Osteoblast (primary cell): ENCODE data around the gene SDHA. TPM values are rescaled to one million over a fixed set of nuclear protein-coding genes. Genes with fewer than 3 reads are reported as not detected.

ENCODE experiments used
- DNase-seq: peaks from one replicate; pipeline ENCODE4 v3.0.0; 2011; ENCODE audit warnings: low spot score, mixed read lengths; ENCODE audit not compliant: insufficient read length; ENCODE audit errors: missing footprints
- H2AFZ ChIP-seq: 2 replicates; pipeline ENCODE4 v1.6.0; 2011; ENCODE audit warnings: mild to moderate bottlenecking, low read length
- H3K27ac ChIP-seq: 2 replicates; pipeline ENCODE4 v1.5.1; 2011; ENCODE audit warnings: mild to moderate bottlenecking, low read depth, low read length, moderate library complexity
- H3K27me3 ChIP-seq: 2 replicates; pipeline ENCODE4 v1.6.0; 2012; ENCODE audit warnings: mild to moderate bottlenecking, control low read depth, inconsistent platforms, low read length, moderate library complexity; ENCODE audit not compliant: insufficient read depth
- H3K36me3 ChIP-seq: 2 replicates; pipeline ENCODE4 v1.5.1; 2011; ENCODE audit warnings: mild to moderate bottlenecking, low read length, control low read depth, moderate library complexity; ENCODE audit not compliant: insufficient read depth
- H3K4me1 ChIP-seq: 2 replicates; pipeline ENCODE4 v1.5.1; 2011; ENCODE audit warnings: mild to moderate bottlenecking, low read length, control low read depth, moderate library complexity; ENCODE audit not compliant: insufficient read depth
- H3K4me2 ChIP-seq: 2 replicates; pipeline ENCODE4 v1.6.0; 2011; ENCODE audit warnings: mild to moderate bottlenecking, low read length; ENCODE audit not compliant: insufficient read depth
- H3K4me3 ChIP-seq: fragments of 200-600 bp; sonication (generic); 3 replicates; pipeline ENCODE4 v1.5.1; 2012; ENCODE audit warnings: mild to moderate bottlenecking, low read length, inconsistent platforms; ENCODE audit not compliant: insufficient read depth
- H3K79me2 ChIP-seq: 2 replicates; pipeline ENCODE4 v1.6.0; 2012; ENCODE audit warnings: mild to moderate bottlenecking, low read length, control low read depth, inconsistent platforms; ENCODE audit not compliant: insufficient read depth
- H3K9me3 ChIP-seq: 2 replicates; pipeline ENCODE4 v1.5.1; 2011; ENCODE audit warnings: low read depth, low read length, control low read depth
- H4K20me1 ChIP-seq: 2 replicates; pipeline ENCODE4 v1.6.0; 2012; ENCODE audit warnings: mild to moderate bottlenecking, low read length, control low read depth; ENCODE audit not compliant: insufficient read depth
- total RNA-seq: library from RNA; depleted of rRNA; stranded (reverse); fragments of >200 nt; gene quantifications from 2 replicates; pipeline ENCODE4 v1.2.3, GENCODE V29; 2012
- TF ChIP-seq, protein P1 (sequence below): IDR thresholded peaks from 2 replicates; pipeline ENCODE4 v1.5.1; 2011; ENCODE audit warnings: mild to moderate bottlenecking, low read depth, low read length, moderate library complexity; ENCODE audit errors: extremely low read depth

Gene SDHA
- total RNA-seq, 1 donor, result 83.6 TPM

DNA sequence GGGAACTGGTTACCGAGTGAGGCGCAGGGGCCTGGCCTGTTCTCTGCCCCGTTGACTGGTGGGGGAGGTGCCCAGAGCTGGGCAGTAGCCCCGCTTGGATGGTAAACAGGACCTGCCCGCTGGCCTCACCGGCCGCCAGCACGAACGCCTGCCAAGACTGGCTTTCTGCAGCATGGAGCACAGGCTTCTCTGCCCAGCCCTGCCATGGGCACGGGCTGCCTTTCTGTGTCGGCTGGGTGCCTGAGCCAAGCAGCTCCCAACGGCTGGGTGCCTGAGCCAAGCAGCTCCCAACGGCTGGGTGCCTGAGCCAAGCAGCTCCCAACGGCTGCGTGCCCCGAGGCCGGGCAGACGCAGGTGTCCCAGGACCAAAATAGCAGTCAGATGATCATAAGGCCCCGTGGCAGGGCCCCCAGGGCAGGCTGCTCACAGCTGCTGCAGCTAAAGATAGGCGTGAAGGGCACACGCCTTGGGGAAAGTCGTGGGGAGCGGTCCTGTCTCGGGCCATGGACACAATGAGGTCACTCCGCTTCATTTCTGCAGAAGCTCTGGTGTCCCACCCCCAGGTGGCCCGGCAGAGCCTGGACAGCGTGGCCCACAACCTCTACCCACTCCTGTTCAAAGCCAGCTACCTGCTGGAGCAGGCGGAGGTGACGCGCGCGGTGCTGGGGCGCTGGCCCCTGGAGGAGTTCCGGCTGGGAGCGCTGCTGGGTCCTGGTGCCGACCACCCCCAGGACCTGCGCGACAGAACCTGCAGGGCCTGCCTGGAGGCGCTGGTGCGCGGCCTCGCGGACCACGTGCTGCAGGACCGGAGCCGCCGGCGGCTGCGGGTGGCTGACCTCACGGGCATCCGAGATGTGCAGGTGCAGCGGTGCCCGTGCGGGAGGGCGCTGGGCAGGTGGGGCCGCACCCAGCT lies 26.8 kb upstream of the SDHA start, which contains the start of gene LRRC14B:
Gene LRRC14B (plus strand): TSS at position 460 of the 913 bp plus-strand sequence. CDS start 44 bp downstream, at position 504.
- H3K79me2 ChIP-seq, result no peaks in the 10 kb centered on the region
- peaks cover 4% of the 10 kb centered on the region for H3K4me1 ChIP-seq
- H2AFZ ChIP-seq, result no peak within 1 kb of the TSS
- no peak within 1 kb of the TSS for H3K4me3 ChIP-seq
- TF ChIP-seq, protein P1, sequence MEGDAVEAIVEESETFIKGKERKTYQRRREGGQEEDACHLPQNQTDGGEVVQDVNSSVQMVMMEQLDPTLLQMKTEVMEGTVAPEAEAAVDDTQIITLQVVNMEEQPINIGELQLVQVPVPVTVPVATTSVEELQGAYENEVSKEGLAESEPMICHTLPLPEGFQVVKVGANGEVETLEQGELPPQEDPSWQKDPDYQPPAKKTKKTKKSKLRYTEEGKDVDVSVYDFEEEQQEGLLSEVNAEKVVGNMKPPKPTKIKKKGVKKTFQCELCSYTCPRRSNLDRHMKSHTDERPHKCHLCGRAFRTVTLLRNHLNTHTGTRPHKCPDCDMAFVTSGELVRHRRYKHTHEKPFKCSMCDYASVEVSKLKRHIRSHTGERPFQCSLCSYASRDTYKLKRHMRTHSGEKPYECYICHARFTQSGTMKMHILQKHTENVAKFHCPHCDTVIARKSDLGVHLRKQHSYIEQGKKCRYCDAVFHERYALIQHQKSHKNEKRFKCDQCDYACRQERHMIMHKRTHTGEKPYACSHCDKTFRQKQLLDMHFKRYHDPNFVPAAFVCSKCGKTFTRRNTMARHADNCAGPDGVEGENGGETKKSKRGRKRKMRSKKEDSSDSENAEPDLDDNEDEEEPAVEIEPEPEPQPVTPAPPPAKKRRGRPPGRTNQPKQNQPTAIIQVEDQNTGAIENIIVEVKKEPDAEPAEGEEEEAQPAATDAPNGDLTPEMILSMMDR, result no peak
- H4K20me1 ChIP-seq, result peaks cover 8% of the 10 kb centered on the region
- no peak within 1 kb of the TSS for H3K27ac ChIP-seq
- no peak within 1 kb of the TSS for H3K4me2 ChIP-seq
- no peaks in the 10 kb centered on the region for H3K9me3 ChIP-seq
- peak; percentile 73 for DNase-seq
- H3K36me3 ChIP-seq, result no peaks in the 10 kb centered on the region
- H3K27me3 ChIP-seq, result peaks cover 36% of the 10 kb centered on the region

DNA sequence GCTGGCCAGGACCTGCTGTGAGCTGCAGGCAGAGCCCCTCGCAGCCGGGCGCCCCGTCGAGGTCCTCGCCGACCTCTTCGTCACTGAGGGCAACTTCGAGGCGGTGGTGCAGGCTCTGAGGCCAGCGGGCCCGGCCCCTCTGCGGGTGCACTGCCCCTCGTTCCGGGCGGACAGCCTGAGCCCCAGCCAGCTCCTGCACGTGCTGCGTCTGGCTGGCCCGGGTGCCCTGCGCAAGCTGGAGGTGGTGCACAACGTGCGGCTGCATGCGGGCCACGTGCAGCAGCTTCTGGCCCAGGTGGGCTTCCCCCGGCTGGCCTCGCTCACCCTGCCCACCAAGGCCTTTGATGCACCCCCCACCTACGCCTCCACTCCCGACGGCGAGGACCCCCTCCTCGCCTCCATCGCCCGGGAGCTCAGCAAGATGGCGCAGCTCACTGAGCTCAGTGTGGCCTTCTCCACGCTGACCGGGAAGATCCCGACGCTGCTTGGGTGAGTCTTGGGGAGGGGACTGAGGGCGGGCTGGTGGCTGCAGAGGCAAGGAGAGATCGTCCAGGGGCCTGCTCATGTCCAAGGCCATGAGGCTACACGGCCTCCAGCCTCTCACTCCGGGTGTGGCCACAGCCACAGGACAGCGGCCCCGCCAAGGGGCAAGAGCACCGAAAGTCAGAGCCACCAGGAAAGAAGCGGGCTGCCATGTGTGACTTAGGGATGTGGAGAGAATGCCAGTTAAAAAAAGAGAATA lies 26.0 kb upstream of the SDHA start:
- Histone ChIP-seq H3K79me2 (no peaks in the 10 kb centered on the region), H3K4me2 (no peak overlapping the region), H3K4me3 (no peak overlapping the region), H3K27ac (no peak overlapping the region), H3K36me3 (no peaks in the 10 kb centered on the region), H4K20me1 (peaks cover 8% of the 10 kb centered on the region), H3K27me3 (peaks cover 36% of the 10 kb centered on the region), H3K4me1 (peaks cover 4% of the 10 kb centered on the region), H2AFZ (no peak overlapping the region), H3K9me3 (no peaks in the 10 kb centered on the region)
- DNase-seq, result peak; percentile 79
- TF ChIP-seq, protein P1, result no peak

DNA sequence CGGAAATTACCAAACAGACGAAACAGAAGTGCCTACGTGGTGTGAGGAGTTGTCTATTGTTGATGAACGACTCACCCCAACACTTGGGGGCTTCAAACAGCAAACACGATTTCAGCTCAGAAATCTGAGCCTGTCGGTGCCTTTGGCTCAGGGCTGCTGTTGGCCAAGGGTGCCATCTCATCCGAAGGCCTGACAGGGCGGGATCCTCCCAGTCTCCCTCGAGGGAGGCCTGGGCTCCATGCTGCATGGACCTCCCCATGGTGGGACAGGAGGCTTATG lies 25.5 kb upstream of the SDHA start:
- H3K27me3 ChIP-seq, result peaks cover 35% of the 10 kb centered on the region
- H3K4me2 ChIP-seq, result no peak overlapping the region
- no peak for DNase-seq
- no peaks in the 10 kb centered on the region for H3K79me2 ChIP-seq
- peaks cover 8% of the 10 kb centered on the region for H4K20me1 ChIP-seq
- no peaks in the 10 kb centered on the region for H3K36me3 ChIP-seq
- H3K9me3 ChIP-seq, result no peaks in the 10 kb centered on the region
- TF ChIP-seq, protein P1, result no peak
- no peak overlapping the region for H2AFZ ChIP-seq
- no peak overlapping the region for H3K27ac ChIP-seq
- H3K4me3 ChIP-seq, result no peak overlapping the region
- H3K4me1 ChIP-seq, result peaks cover 4% of the 10 kb centered on the region
